GM21423 (cell line): ENCODE data around the gene PTF1A.
A peak's percentile ranks its signal among the peaks of the same experiment; 100 is the strongest.

Experiments
- ATAC-seq: cut with Tn5 transposase; IDR thresholded peaks from one replicate; pipeline ENCODE4 v1.9.1; 2021; ENCODE audit warnings: mild to moderate bottlenecking, moderate library complexity; ENCODE audit not compliant: unreplicated experiment

The PTF1A gene

GRCh38 chr10:23191764-23192711 is at the start of gene PTF1A:
TSS of gene PTF1A (plus strand) at chr10:23192312. CDS start at chr10:23192531, 219 bp downstream.
- no peak for ATAC-seq

- no peak for ATAC-seq
These were observed 45.9 kb upstream of the PTF1A start for GRCh38 chr10:23146258-23146657.

GRCh38 chr10:23147035-23147434 is 45.1 kb upstream of the PTF1A start:
- no peak for ATAC-seq

GRCh38 chr10:23148214-23148613 is 43.9 kb upstream of the PTF1A start:
- no peak for ATAC-seq

GRCh38 chr10:23150091-23150490 is 42.0 kb upstream of the PTF1A start:
- ATAC-seq = no peak

GRCh38 chr10:23150610-23151009 is 41.5 kb upstream of the PTF1A start:
- ATAC-seq = no peak

- no peak for ATAC-seq
These were observed 41.0 kb upstream of the PTF1A start for GRCh38 chr10:23151071-23151470.

GRCh38 chr10:23155169-23155568 is 36.9 kb upstream of the PTF1A start:
- no peak for ATAC-seq

GRCh38 chr10:23156447-23157150 is 35.5 kb upstream of the PTF1A start:
- no peak for ATAC-seq

GRCh38 chr10:23157239-23157681 is 34.9 kb upstream of the PTF1A start:
- peak; percentile 55 for ATAC-seq

GRCh38 chr10:23157691-23158369 is 34.3 kb upstream of the PTF1A start:
- ATAC-seq = peak; percentile 54

GRCh38 chr10:23158370-23158769 is 33.7 kb upstream of the PTF1A start:
- ATAC-seq = peak; percentile 54

- ATAC-seq = no peak
These were observed 20.8 kb upstream of the PTF1A start for GRCh38 chr10:23171232-23171876.

- no peak for ATAC-seq
These were observed 19.5 kb upstream of the PTF1A start for GRCh38 chr10:23172429-23173213.

- no peak for ATAC-seq
These were observed 18.7 kb upstream of the PTF1A start for GRCh38 chr10:23173214-23174073.

- ATAC-seq = no peak
These were observed 17.8 kb upstream of the PTF1A start for GRCh38 chr10:23174074-23174976.

- no peak for ATAC-seq
These were observed 17.1 kb upstream of the PTF1A start for GRCh38 chr10:23174977-23175512.

GRCh38 chr10:23186178-23186577 is 5.9 kb upstream of the PTF1A start:
- ATAC-seq = no peak
